Measurements from ENCODE around the gene CD69. TPM values are rescaled to one million over a fixed set of nuclear protein-coding genes. Genes with fewer than 3 reads are reported as not detected.

CD69 gene
- total and polyA plus RNA-seq, 12 donors = 0.39 to 4.6 (median 1.5) TPM; not detected in 1

DNA sequence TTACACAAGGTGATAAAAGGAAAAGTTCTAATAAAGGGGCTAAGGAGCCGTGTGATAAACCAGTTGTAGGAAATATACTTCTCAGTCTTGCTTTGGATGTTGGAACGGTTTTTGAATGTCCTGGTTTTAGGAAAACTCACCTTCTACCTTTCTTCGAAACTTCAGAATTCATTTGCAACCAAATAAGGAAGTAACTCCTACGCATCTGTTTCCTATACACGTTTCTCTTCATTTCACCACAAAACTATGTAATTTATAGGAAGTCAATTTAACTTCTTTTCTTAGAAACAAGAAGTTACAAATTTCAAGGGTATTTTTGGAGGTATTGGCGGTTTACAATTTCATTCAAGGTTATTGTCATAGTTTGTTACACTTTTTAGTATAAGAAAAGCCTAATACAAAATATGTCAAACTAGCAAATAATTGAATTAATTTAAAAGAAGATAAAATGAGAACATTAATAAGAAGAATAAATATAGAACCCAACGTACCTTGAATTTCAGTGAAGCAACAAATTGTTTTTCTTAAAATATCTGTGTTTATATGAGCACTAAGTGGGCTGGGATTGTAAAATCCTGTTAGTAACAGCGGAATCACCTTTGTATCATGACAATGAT is 33.2 kb upstream of the CD69 start:
- intact Hi-C loops (cut with DNase I) = no loop called here
- 52 to 59% (median 55%) methylated on average over 8 of the region's 8 CpGs for WGBS, 4 donors
- Histone ChIP-seq H3K4me3 (no peak overlapping the region), H3K9me3 (replicated peaks in 1 of 3) (no peaks in the 10 kb centered on the region), H3K4me1 (replicated peaks in 1 of 2) (no peaks in the 10 kb centered on the region), H3K36me3 (replicated peaks in 1 of 2) (no peaks in the 10 kb centered on the region), H3K27me3 (peaks cover 4% of the 10 kb centered on the region), H3K27ac (no peak overlapping the region)
- TF ChIP-seq POLR2A (IDR thresholded peaks at IDR 0.05) = no peak
- TF ChIP-seq, protein P1, sequence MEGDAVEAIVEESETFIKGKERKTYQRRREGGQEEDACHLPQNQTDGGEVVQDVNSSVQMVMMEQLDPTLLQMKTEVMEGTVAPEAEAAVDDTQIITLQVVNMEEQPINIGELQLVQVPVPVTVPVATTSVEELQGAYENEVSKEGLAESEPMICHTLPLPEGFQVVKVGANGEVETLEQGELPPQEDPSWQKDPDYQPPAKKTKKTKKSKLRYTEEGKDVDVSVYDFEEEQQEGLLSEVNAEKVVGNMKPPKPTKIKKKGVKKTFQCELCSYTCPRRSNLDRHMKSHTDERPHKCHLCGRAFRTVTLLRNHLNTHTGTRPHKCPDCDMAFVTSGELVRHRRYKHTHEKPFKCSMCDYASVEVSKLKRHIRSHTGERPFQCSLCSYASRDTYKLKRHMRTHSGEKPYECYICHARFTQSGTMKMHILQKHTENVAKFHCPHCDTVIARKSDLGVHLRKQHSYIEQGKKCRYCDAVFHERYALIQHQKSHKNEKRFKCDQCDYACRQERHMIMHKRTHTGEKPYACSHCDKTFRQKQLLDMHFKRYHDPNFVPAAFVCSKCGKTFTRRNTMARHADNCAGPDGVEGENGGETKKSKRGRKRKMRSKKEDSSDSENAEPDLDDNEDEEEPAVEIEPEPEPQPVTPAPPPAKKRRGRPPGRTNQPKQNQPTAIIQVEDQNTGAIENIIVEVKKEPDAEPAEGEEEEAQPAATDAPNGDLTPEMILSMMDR (IDR thresholded peaks at IDR 0.05) = no peak
- no peak for DNase-seq

GRCh38 chr12:9792961-9793617 is 32.4 kb upstream of the CD69 start:
- no peaks in the 10 kb centered on the region for H3K36me3 ChIP-seq (replicated peaks in 1 of 2)
- no peaks in the 10 kb centered on the region for H3K4me1 ChIP-seq (replicated peaks in 1 of 2)
- 65 to 78% (median 72%) methylated on average over 2 of the region's 2 CpGs for WGBS, 4 donors
- H3K4me3 ChIP-seq = no peak overlapping the region
- intact Hi-C loops (cut with DNase I) = no loop called here
- no peak overlapping the region for H3K27ac ChIP-seq
- no peak for DNase-seq
- TF ChIP-seq, protein P1 (IDR thresholded peaks at IDR 0.05) = no peak
- no peak for TF ChIP-seq POLR2A (IDR thresholded peaks at IDR 0.05)
- no peaks in the 10 kb centered on the region for H3K9me3 ChIP-seq (replicated peaks in 1 of 3)
- H3K27me3 ChIP-seq = peaks cover 4% of the 10 kb centered on the region

DNA sequence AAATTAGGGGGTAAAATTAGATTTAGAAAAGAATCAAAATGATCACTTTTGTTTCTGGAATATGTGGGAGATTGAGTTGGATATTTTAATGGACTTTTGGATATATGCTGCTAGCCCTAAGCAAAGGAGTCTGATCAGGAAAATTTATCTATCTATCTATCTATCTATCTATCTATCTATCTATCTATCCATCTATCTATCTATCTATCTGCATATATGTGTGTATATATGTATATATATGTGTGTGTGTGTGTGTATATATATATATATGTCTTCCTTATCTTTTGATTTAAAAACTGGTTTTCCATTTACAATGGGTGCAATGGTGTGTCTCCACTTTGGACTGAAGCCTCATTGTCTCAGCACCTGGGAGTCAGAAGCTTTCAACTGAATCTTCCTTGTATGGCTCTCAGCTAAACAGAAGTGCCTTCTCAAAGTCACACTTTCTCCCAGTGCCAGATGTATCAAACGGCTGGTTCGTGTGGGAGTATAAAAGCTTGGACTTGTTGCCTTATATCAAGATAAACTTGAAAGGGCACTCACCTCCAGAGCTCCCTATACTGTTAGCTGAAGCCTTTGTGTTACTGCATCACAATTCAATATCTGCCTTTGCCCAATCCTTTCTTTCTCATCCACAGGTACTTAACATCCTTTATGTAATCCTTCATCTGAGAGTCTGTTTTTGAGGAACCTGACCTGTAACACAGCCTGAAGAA is 31.6 kb upstream of the CD69 start:
- no peak overlapping the region for H3K4me3 ChIP-seq
- 19 to 37% (median 27%) methylated on average over 2 of the region's 2 CpGs for WGBS, 4 donors
- intact Hi-C loops (cut with DNase I) = no loop called here
- TF ChIP-seq, protein P1 (IDR thresholded peaks at IDR 0.05) = no peak
- no peak for TF ChIP-seq POLR2A (IDR thresholded peaks at IDR 0.05)
- H3K4me1 ChIP-seq (replicated peaks in 1 of 2) = no peaks in the 10 kb centered on the region
- peaks cover 4% of the 10 kb centered on the region for H3K27me3 ChIP-seq
- no peaks in the 10 kb centered on the region for H3K9me3 ChIP-seq (replicated peaks in 1 of 3)
- H3K27ac ChIP-seq = no peak overlapping the region
- DNase-seq = no peak
- H3K36me3 ChIP-seq (replicated peaks in 1 of 2) = no peaks in the 10 kb centered on the region

Data from adrenal gland (tissue), 12 donors.